ENCODE measurements around the gene MBD1. TPM values are rescaled to one million over a fixed set of nuclear protein-coding genes. Genes with fewer than 3 reads are reported as not detected.

MBD1 gene
- total RNA-seq, 2 donors from 2014 or later = 47.9 to 77.1 TPM

DNA sequence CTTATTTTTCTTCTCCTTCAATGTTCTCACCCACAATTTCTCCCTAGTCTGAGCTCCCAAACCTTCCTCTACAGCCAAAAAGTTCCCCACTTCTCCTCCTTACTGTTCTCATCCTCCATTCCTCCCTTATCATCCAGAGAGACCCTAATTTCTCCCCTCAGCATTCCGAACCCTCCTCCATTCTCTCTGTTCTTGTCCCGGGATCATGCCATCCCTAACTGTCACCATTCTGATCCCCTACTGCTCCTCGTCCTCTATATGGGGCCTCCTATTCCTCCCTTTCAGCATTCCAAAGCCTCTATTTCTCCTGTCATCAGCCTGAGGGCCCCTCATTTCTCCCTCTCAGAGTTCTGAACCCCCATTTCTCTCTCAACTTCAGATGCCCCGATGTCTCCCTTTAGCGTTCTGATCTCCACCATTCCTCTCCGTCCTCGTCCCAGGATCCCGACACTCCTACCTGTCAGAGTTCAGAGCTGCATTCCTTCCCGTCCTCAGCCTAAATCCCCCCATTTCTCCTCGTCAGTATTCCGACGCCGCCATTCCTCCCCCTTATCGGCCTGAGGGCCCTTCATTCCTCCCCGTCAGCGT, 522 bp downstream of the MBD1 start:
- Histone ChIP-seq H3K4me1 (peaks cover 0 to 29% of the 10 kb centered on the region in 2 donors), H3K9me3 (no peaks in the 10 kb centered on the region), H3K4me3 (peak overlapping the region; percentile 84 to 92), H3K36me3 (peaks cover 65% of the 10 kb centered on the region), H3K27ac (peak overlapping the region; percentile 86 to 92), H3K27me3 (no peaks in the 10 kb centered on the region)
- no peak for DNase-seq (ENCODE audit: low spot score)
- TF ChIP-seq, protein P1, sequence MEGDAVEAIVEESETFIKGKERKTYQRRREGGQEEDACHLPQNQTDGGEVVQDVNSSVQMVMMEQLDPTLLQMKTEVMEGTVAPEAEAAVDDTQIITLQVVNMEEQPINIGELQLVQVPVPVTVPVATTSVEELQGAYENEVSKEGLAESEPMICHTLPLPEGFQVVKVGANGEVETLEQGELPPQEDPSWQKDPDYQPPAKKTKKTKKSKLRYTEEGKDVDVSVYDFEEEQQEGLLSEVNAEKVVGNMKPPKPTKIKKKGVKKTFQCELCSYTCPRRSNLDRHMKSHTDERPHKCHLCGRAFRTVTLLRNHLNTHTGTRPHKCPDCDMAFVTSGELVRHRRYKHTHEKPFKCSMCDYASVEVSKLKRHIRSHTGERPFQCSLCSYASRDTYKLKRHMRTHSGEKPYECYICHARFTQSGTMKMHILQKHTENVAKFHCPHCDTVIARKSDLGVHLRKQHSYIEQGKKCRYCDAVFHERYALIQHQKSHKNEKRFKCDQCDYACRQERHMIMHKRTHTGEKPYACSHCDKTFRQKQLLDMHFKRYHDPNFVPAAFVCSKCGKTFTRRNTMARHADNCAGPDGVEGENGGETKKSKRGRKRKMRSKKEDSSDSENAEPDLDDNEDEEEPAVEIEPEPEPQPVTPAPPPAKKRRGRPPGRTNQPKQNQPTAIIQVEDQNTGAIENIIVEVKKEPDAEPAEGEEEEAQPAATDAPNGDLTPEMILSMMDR (IDR thresholded peaks at IDR 0.05) = no peak

DNA sequence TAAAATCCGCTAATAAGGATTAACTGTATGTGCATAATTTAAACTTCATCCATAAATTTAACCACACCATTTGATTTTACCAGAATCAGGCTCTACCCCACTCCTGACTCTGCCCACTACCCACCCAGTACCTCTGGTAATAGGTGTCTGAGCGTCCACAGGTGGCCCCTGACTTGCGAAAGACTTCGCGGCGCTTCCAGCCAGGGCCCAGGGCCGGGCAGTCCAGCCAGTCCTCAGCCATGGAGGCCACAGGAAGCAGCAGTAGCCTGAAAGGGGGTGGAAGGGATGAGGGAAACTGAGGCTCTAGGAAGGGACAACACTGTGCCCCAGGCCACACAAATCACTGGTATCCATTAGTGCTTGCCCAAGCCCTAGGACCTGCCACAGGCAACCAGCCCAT, 1.6 kb downstream of the MBD1 start:
- Histone ChIP-seq H3K27me3 (no peaks in the 10 kb centered on the region), H3K4me1 (peaks cover 0 to 29% of the 10 kb centered on the region in 2 donors), H3K9me3 (no peaks in the 10 kb centered on the region), H3K36me3 (peaks cover 69% of the 10 kb centered on the region), H3K4me3 (no peak overlapping the region), H3K27ac (no peak overlapping the region)
- TF ChIP-seq, protein P1 (IDR thresholded peaks at IDR 0.05) = no peak
- no peak for DNase-seq (ENCODE audit: low spot score)

DNA sequence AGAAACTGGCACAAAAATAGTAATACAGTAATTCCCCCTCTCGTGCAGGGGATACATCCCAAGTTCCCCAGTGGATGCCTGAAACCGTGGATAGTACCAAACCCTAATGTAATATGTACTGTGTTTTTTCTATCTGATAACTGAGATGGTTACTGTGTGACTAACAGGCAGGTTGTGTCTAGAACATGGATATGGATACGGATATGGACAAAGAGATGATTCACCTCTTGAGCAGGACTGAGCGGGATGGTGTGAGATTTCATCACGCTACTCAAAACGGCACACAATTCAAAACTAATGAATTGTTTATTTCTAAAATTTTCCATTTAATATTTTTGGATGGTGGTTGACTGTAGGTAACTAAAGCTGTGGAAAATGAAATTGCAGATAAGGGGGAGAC, 3.4 kb downstream of the MBD1 start:
- TF ChIP-seq, protein P1 (IDR thresholded peaks at IDR 0.05) = no peak
- Histone ChIP-seq H3K9me3 (no peaks in the 10 kb centered on the region), H3K36me3 (peaks cover 70% of the 10 kb centered on the region), H3K4me1 (peaks cover 0 to 29% of the 10 kb centered on the region in 2 donors), H3K27me3 (no peaks in the 10 kb centered on the region), H3K4me3 (no peak overlapping the region), H3K27ac (no peak overlapping the region)
- no peak for DNase-seq (ENCODE audit: low spot score)

DNA sequence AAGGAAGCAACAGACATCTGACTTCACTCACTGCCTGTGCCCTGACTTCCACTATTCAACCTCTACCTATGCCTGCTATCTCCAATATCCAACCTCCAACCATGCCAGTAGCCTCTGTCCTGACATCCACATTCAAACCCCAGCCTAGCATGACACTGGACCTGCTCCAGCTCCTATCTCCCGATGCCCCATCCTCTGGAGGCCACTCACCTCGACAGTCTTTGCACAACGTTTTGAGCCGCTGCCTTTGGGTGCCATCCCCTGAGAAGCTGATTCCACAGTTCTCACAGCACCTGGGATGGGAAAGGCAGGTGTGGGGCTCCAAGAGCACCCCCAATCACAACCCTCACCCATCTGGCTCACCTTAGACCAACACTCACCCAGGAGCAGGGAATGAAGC, 4.9 kb downstream of the MBD1 start:
- TF ChIP-seq, protein P1 (IDR thresholded peaks at IDR 0.05) = no peak
- Histone ChIP-seq H3K4me3 (no peak overlapping the region), H3K27ac (no peak overlapping the region), H3K4me1 (peaks cover 0 to 21% of the 10 kb centered on the region in 2 donors), H3K27me3 (no peaks in the 10 kb centered on the region), H3K36me3 (peaks cover 79% of the 10 kb centered on the region), H3K9me3 (no peaks in the 10 kb centered on the region)
- DNase-seq (ENCODE audit: low spot score) = no peak

DNA sequence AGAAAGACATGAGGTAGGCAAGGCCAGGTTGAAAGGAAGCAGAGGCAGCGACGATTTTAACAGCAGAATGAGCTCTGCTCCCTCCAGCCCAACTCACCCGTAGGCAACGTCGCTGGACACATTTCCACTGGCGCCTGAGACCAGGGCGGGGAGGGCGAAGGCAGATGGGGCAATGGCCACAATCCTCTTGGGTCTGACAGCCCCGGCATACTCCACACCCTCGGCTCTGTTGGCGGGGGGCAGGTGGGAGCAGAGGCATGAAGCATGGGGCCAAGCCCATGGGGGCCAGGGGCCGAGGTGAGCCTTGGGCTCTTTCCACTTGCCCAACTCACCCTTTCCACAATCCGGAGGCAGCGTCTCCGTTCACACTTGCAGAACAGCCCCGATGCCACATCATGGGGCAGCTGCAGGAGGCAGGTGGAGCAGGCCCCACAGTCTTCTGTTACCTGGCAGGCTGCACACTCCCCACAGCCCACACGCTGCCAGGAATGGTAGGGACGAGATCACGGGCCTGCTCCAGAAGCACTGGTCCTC, 5.8 kb downstream of the MBD1 start:
- TF ChIP-seq, protein P1 (IDR thresholded peaks at IDR 0.05) = no peak
- no peak overlapping the region for H3K4me3 ChIP-seq
- peak; percentile 40 for DNase-seq (ENCODE audit: low spot score)
- H3K36me3 ChIP-seq = peaks cover 87% of the 10 kb centered on the region
- H3K27me3 ChIP-seq = no peaks in the 10 kb centered on the region
- no peaks in the 10 kb centered on the region for H3K9me3 ChIP-seq
- H3K27ac ChIP-seq = no peak overlapping the region
- peaks cover 0 to 18% of the 10 kb centered on the region in 2 donors for H3K4me1 ChIP-seq

DNA sequence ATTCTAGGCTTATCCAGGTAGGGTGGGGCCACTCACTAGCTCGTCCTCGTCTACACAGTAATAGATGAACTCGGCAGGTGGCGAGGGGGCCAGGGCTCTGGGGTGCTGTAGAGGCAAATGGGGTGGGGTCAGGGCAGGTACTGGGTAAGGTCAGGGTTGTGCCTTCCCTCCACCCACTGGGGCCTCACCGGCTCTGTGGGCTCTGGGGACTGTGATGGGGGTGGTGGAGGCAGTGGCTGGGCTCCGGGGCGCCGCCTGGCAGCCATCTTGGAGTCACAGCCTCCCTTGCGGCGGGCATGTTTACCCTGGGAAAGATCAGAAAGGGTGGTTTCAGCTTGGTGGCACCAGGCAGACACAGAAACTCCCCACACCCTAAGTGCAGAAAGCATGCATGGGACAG, 6.4 kb downstream of the MBD1 start:
- TF ChIP-seq, protein P1 (IDR thresholded peaks at IDR 0.05) = no peak
- DNase-seq (ENCODE audit: low spot score) = no peak
- Histone ChIP-seq H3K36me3 (peaks cover 87% of the 10 kb centered on the region), H3K4me3 (no peak overlapping the region), H3K27ac (no peak overlapping the region), H3K4me1 (peaks cover 0 to 12% of the 10 kb centered on the region in 2 donors), H3K9me3 (no peaks in the 10 kb centered on the region), H3K27me3 (no peaks in the 10 kb centered on the region)
